Measurements from ENCODE around the gene ZC3H12C.
A peak's percentile ranks its signal among the peaks of the same experiment; 100 is the strongest.

ZC3H12C gene

DNA sequence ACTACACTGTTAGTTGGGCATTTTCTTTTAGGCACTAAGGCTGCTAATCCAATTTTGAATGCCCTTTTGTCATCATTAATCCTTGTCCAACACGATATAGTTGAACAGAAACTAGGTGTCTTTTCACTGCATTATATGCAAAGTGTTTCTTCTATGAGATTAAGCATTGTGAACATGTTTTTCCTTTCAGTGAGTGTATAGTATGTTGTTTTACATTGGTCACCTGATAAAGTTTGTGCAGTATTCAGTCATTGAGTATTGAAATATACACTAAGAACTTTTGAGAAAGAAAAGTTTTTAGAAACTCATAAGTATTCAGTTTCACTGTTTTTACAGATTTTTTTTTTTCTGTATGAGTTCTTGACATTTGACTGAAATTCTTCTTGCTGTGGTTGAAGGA is 59.0 kb downstream of the ZC3H12C start:
- no peak for DNase-seq

DNA sequence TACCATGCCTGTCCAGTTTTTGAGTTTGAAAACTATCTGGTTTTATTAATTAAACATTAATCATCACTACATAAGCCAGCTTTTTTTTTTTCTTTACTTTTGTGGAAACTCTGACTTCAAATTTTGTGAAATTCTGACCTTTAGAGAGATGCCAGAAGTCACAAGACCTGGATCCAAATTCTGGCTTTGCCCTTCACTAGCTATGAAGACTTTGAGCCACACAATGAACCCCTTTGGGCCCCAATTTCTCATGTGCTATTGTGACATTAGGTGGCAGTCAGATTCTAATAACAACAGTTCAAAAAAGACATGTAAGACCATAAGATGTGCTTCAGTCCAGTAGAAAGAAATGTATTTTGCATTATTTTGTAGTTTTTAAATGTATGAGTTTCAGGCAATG is 60.3 kb downstream of the ZC3H12C start:
- DNase-seq, result no peak

DNA sequence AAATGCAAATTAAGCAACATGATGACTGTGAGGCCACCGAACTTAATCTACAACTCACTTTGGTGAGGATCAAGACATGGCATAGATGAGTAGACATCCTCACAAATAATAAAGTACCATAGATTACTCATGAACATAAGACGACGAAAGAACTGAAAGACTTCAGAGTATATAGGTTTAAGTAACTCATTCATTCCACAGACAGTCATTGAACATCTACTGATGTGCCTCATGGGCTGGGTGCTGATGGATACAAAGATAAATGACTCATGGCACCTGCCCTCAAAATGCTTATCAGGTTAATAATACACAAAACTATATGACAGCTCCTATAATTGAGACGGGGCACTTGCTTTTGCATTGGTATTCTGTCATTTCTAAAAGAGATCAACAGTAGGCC is 63.3 kb downstream of the ZC3H12C start:
- DNase-seq, result no peak

DNA sequence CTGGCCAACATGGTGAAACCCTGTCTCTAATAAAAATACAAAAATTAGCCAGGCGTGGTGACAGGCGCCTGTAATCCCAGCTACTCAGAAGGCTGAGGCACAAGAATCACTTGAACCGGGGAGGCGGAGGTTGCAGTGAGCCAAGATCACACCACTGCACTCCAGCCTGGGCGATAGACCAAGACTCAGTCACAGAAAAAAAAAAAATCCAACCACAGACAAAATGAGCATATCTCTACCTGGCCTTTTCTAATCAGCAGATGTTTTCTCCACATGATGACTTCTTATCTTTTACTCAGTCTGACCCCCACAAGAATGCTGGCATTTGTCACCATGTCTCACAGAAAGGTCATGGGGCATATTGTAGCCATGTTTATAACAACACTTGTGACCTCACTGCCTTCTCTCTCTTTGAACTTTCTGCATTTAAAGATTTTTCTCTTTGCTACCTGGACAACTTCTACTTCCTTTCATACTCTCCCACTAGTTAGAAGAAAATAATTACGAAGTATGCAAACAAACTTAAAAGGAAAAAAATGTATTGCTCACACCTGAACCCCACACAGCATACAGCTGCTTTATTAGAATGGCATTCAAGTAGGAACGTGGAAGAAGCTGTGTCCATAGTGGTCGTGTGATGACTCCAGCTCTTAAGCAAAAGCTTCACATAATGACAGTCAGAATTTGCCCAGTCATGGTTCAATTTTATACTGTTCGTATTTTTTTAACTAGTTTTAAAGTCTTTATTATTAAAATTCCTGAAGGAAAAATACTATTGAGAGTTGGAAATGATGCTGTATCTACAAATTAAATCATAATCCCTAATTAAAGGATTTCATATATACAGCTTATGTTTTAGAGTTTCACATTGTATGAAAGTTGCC is 65.4 kb downstream of the ZC3H12C start:
- no peak for DNase-seq

DNA sequence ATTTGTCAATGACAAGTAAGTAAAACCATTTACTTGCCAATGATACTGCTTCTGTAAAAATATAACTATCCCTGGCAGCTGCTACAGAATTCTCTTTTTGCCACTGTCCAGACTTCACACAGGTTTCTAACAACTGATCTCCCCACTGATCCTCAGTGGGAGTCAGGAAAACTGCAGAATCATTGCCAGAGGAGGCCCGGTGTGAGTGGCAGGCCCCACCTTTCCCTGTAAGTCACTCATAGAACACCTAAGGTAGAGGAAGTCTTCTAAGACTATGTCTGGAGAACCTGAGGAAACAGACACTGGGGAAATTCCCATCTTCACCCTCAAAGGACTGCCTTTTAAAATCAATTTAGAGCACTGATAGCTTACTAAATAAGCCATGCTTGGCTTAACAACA is 66.3 kb downstream of the ZC3H12C start:
- DNase-seq, result no peak

DNA sequence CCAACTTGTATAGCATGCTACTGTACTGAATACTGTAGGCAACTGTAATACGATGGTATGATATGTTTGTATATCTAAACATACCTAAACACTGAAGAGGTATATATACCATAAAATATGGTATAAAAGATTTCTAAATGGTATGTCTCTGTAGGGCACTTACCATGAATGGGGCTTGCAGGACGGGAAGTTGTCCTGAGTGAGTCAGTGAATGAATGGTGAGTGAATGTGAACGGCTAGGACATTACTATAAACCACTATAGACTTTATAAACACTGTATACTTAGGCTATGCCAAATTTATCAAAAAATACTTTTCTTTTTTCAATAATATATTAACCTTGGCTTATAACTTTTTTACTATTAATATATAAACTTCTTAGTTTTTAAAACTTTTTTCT is 66.8 kb downstream of the ZC3H12C start:
- no peak for DNase-seq

DNA sequence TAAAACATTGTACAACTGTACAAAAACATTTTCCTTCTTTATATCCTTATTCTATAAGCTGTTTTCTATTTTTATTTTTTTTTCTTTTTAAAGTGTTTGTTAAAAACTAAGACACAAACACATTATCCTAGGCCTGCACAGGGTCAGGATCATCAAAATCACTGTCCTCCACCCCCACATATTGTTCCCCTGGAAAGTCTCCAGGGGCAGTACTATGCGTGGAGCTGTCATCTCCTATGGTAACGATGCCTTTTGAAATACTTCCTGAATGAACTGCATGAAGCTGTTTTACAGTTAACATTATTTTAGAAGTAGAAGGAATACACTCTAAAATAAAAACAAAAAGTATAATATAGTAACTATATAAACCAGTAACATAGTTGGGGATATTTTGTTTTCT is 67.2 kb downstream of the ZC3H12C start:
- DNase-seq, result no peak

DNA sequence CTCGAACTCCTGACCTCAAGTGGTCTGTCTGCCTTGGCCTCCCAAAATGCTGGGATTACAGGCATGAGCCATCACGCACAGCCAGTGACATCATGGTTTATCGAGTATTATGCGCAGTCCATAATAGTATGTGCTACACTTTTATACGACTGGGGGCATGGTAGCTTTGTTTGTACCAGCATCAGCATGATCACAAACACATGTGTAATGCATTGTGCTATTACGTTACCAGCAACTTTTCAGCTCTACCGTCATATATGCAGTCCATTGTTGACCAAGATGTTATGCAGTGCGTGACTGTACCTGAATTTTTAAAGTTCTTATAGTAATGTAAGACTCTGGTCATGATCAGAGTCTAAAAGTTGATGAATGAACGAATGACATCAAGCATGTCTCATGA is 67.9 kb downstream of the ZC3H12C start:
- no peak for DNase-seq

DNA sequence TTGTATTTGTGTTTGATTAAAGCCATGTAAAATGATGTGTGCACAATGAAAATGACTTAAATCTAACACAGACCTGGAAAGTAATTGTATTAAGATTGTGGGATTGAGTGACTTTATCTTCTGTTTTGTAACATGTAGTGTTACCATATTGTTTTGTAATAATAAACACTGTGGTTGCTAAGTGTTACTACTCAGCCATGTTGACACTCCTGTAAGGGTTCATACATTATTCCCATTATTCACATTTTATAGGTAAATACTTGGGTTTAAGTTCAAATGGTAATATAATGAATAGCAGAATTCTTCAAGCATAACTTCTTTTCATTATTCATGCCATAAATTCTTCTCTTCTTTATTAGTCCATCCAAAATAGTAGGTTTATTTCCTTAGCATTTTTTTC is 69.0 kb downstream of the ZC3H12C start:
- no peak for DNase-seq

DNA sequence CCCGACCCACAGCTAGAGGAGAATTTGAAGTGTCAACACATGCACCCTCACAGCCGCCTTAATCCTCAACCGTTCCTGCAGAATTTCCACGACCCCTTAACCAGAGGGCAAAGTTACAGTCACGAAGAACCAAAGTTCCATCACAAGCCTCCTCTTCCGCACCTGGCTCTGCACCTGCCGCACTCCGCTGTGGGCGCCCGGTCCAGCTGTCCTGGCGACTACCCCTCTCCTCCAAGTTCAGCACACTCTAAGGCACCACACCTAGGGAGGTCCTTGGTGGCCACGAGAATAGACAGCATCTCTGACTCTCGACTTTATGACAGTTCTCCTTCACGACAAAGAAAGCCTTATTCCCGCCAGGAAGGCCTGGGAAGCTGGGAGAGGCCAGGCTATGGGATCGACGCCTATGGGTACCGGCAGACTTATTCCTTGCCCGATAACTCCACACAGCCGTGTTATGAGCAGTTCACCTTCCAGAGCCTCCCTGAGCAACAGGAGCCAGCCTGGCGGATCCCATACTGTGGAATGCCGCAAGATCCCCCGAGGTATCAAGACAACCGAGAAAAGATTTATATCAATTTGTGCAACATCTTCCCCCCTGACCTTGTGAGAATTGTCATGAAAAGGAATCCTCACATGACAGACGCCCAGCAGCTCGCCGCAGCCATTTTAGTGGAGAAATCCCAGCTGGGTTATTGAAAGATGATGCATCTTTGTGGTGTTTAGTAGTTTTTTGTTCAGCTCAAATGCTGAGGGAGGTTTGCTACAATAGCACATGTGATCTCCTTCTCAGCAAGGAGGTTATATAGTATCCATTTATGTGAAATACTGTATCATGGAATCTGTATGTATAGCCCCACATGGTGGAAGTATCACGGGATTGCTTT is 72.1 kb downstream of the ZC3H12C start:
- DNase-seq, result no peak

DNA sequence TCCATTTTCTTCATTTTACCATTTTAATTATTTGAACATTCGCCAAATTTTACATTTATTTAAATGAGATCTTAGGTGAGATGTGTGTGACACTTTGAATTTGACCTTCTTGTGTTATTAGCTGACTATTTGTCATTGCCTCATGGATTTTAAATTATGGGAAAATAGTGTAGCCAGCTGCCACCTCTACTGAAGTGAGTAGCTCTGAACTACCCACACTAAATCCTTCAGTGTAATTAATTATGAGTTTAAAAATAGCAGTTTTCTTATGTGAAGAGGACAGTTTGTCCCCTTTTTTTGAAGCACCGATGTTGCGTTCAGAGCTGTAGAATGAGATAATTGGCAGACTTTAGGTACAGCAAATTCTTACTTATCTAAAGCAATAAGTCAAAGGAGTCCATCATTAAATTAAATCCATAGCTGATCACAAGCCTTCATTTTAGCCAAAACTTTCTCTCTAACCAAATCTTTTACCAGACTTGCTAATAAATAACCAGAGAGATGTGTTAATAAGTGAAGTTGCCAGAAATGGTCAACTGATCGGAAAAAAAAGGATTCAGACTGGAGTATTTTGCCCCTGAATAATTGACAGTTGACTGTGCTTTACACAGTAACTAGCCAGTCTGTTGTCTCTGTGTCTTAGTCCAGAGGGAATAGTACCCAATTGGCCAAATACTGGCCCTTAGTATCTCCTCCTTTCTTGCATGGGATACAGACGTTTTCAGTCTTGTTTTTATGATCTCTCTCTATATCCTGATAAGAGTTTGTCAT is 75.0 kb downstream of the ZC3H12C start:
- DNase-seq, result no peak

DNA sequence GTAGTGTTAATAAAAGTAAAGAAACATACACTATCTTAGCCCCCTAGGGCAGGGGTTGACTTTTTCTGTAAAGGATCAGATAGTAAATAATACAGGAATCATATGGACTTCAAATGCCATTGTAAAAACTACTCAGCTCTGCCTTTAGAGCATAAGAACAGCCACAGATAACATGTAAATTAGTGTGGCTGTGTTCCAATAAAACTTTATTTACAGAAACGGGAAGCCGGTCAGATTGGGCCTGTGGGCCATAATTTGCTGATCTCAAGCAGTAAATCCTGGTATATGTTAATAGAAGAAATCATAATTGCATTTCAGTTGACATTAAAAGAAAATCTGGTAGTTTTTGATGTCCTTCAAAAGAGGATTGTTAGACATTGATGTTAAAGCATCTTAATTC is 76.5 kb downstream of the ZC3H12C start:
- DNase-seq, result no peak

DNA sequence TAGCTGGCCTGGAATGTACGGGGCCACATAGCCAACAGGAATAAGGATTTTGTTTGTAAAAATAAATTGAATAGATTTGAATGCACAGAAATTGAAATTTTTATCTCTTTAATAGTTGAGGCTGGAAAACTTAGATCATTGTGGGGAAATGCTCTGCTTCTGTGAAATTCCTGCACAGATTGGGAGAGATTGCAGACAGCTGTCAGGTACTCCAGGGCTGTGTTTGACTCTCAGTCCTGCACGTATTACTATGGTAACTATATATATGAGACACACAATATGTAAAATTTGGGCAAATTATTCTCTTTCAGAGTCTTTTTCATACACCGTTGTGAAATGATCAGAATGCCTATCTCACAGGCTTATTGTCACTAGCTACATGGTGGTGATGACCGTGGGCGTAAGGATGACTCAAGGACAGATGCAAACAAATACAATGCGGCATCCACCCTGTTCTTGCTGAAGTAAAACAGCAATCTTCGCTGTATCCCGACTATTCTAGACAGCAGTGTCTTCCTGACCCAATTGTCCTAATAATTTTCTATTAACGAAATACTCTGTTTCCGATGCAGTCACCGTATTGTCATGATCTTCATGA is 79.4 kb downstream of the ZC3H12C start:
- DNase-seq, result peak; percentile 57 to 75

DNA sequence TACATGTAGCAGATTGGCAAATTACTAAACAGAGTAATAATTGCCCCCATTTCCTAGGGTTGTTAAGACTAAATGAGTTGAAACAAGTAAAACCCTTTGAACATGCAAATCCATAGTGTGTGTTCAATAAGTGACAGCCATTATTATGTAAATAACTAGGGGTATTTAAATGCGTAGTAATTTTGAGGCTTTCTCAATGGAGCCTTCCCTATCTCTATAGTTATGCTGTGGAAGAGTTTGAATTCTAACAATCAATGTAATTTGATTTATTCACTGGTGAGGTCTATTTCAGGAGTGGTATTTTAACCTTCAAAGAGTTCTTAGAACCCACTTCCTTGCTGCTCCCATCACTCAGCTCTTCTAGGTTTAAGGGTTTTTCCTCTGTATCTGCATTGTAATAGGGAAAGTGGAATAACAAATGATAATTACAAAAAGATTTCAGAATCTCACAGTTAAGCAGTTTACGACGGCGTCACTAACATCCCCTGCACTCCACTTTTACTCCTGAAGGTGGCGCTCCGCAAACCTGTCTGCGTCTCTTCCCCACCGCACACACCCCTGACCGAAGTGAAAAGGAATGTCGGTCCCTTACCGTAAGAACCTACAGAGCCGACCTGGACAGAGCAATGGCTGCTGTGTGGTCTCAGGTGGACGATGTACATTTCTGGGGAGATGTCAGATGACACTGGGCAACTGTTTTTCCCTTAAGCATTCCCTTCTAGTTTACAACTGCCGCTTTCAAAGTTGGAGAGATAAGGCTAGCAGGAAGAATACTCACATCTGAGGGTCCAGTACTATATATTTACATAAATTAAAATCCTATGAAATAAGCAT is 80.8 kb downstream of the ZC3H12C start:
- DNase-seq, result peak; percentile 42 to 52

DNA sequence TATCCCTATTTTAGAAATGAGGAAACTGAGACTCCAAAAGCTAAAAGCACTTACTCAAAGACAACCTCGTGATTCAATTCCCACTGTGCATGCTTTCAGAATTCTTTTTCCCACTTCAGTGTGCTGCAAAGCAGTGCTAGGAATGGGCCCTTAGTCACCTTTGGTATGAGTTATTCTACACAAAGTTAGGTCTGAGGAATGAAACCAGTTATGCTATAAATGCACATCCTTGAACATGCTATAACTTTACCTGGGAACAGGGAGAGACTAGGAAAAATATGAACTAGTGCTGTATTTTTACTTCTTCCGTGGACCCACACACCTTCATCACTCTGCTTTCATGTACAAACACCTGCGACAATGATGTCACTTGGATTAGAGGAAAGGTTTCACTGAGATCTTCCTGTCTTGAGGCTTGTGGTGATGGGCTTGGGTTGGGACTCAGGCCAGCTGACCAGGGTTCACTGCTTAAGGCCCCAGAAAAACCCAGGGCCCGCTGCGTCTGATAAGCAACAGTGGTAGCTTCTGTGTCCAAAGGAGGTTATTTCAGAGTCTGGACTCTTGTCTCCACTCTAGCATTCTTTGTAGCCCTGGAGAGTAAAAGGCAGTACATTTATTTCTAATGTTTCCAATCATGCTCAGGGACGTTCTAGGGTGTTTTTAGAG is 81.6 kb downstream of the ZC3H12C start:
- DNase-seq, result no peak

DNA sequence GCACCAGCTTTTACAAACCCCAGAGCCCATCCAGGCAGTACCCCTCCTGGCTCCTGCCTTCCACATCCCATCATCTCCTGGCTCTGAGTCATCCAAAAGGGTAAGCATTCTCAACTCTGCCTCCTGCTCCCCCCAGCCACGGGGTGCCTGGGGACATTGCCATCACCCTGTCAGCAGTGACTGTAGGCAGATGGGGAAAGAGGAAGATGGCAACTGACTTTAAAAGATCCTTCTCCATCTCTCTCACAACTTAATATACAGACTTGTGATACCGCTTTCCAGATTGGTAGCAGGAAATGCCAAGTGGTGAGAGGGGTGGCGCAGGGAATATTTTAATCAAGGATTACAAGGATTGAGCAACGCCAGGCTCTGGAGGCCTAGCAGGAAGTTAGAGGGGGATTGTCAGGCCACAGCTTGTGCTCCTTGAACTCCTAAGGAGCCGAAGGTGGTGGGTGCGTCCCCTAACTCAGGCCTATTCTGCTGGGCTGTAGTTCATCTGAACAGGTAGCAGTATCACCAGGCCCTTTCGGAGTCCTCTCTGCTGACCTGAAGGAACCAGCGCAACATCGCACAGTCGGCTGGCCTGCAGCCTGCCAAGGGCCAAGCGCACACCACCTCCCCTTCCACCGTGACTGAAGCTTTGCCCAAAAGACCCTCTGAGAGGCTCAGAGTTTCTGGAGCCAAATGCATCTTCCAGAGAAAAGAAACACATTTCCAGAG is 83.3 kb downstream of the ZC3H12C start:
- DNase-seq, result peak; percentile 54 to 75

DNA sequence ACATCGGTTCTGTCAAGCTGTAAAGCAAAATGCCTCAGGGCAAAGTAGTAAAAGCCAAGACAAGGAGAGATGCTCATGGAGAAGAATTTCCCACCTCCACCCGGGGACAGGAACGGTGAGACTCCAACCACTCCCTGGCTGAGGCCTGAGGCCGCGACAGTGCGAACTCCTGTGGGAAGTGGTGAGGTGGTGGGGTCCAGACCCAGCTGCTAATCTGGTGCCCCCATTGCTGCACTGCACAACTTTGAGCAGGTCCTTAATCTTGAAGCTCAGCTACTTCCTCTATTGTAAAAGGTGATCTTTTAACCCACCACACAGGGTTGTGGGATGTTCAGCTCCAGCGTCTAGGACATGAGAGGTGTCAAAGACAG is 83.9 kb downstream of the ZC3H12C start:
- DNase-seq, result no peak

DNA sequence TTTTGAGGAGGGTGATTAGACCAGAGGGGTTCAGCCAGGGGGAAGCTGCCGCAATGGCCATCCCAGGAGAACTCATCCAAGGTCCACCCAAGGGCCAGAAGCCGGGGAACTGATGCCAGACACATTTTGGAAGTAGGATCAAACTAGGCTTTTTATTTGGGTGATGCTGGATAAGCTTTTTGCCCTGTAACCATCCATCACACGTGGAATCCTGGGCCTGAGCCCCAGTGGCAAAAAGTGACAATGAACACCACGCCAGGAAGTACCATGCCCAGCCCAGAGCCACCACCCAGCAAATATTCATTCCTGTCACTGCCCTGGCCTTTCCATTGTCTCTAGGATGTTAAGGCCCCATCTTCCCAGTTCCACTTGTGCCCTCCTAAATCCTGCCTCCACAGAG is 85.9 kb downstream of the ZC3H12C start:
- DNase-seq, result no peak

DNA sequence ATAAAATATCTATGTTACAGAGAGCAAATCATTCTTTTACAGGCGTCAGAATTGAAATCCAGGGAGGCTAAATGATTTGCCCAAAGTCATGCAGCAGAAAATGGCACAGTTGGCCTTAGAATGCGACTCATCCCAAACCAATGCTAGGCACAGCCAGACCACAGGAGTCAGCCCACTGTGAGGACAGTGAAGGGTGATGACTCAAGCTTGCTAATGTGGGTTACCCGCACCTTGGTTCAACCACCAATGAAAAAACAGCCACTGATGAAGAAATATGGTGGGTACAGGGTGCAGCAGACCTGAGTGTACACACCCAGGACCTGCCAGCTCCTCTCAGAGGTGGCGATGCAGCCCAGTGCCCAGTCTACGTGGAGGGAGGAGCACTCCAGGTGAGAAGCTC is 89.7 kb downstream of the ZC3H12C start:
- no peak for DNase-seq

DNA sequence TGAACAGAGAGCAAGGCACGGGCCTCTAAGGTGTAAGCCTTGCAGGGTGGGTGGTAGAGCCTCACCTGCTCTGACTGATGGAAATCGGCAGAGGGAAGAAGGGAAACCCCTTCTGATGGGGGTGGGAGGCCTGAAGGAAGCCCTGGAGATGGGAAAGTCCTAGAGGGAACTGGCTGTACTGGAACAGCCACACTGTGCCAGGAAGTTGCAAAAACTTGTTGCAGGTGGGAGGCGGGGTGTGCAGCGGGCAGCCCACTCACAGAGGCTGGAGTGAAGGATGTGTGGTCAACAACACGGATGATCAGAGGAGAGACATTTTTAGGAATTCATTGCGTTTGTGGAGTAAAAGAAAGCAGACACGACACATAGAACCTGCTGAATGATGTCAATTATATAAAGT is 91.3 kb downstream of the ZC3H12C start:
- DNase-seq, result peak in 1 of 2 donors; percentile 62

All from inflammatory macrophage (primary cell).